GM12878 (cell line): ENCODE data around the gene PLK5. TPM values are rescaled to one million over a fixed set of nuclear protein-coding genes. Genes with fewer than 3 reads are reported as not detected.
A peak's percentile ranks its signal among the peaks of the same experiment; 100 is the strongest.

Source experiments
- CBFB ChIP-seq: IDR thresholded peaks from 2 replicates; pipeline ENCODE4 v1.6.1; 2016; ENCODE audit warnings: antibody characterized with exemption, low read depth
- CEBPB ChIP-seq, 2 experiments: fragments of 150-350 bp in 1 of 2; IDR thresholded peaks; 2 replicates each; pipeline ENCODE4 v1.6.1; 2012 to 2014; ENCODE audit warnings: low read depth in 2 of 2, low read length in 2 of 2, borderline replicate concordance in 1 of 2, inconsistent platforms in 1 of 2
- CHD2 ChIP-seq: IDR thresholded peaks from 2 replicates; pipeline ENCODE4 v1.6.1; 2011; ENCODE audit warnings: low read depth, low read length, improper control_type of control experiment, borderline replicate concordance
- CHD4 ChIP-seq: fragments of 200-600 bp; sonication (generic); IDR thresholded peaks from 2 replicates; pipeline ENCODE4 v1.6.1; 2016; ENCODE audit warnings: mild to moderate bottlenecking
- CREM ChIP-seq: IDR thresholded peaks from 2 replicates; pipeline ENCODE4 v1.6.1; 2014; ENCODE audit warnings: antibody characterized with exemption, low read depth
- ETV6 ChIP-seq, 2 experiments: fragments of 450-650 bp in 1 of 2; IDR thresholded peaks in 1 of 2; conservative IDR thresholded peaks in 1 of 2; 2 replicates each; pipeline ENCODE4 v1.6.1; 2014; ENCODE audit warnings: antibody characterized with exemption in 1 of 2, borderline replicate concordance in 1 of 2, low read depth in 1 of 2, mild to moderate bottlenecking in 1 of 2, moderate library complexity in 1 of 2
- GATAD2B ChIP-seq: fragments of 450-650 bp; conservative IDR thresholded peaks from 2 replicates; pipeline ENCODE4 v1.6.1; 2017; ENCODE audit warnings: low read depth, mild to moderate bottlenecking, moderate library complexity
- HDAC2 ChIP-seq: fragments of 200-600 bp; sonication (generic); IDR thresholded peaks from 2 replicates; pipeline ENCODE4 v1.6.1; 2017
- JUND ChIP-seq: IDR thresholded peaks from 2 replicates; pipeline ENCODE4 v1.6.1; 2012; ENCODE audit warnings: low read depth, mild to moderate bottlenecking, low read length, improper control_type of control experiment, moderate library complexity
- NBN ChIP-seq: fragments of 450-650 bp; IDR thresholded peaks from 2 replicates; pipeline ENCODE4 v1.6.1; 2016
- PAX5 ChIP-seq: IDR thresholded peaks from 2 replicates; pipeline ENCODE4 v1.6.1; 2011; ENCODE audit warnings: low read depth, low read length, borderline replicate concordance
- POU2F2 ChIP-seq: IDR thresholded peaks from 3 replicates; pipeline ENCODE4 v1.6.1; 2011; ENCODE audit warnings: low read depth, mild to moderate bottlenecking, low read length, borderline replicate concordance
- RAD51 ChIP-seq: fragments of 450-650 bp; IDR thresholded peaks from 2 replicates; pipeline ENCODE4 v1.6.1; 2016; ENCODE audit warnings: moderate library complexity, mild to moderate bottlenecking, inconsistent platforms
- SREBF1 ChIP-seq: IDR thresholded peaks from 2 replicates; pipeline ENCODE4 v1.6.1; 2012; ENCODE audit warnings: mild to moderate bottlenecking, low read length
- SREBF2 ChIP-seq: IDR thresholded peaks from 2 replicates; pipeline ENCODE4 v1.6.1; 2012; ENCODE audit warnings: mild to moderate bottlenecking, low read length
- TARDBP ChIP-seq: IDR thresholded peaks from 2 replicates; pipeline ENCODE4 v1.6.1; 2016; ENCODE audit warnings: borderline replicate concordance
- TCF7 ChIP-seq: IDR thresholded peaks from 2 replicates; pipeline ENCODE4 v1.6.1; 2014; ENCODE audit warnings: antibody characterized with exemption, borderline replicate concordance
- ZNF207 ChIP-seq: fragments of 450-650 bp; IDR thresholded peaks from 2 replicates; pipeline ENCODE4 v1.6.1; 2014; ENCODE audit warnings: antibody characterized with exemption, mild to moderate bottlenecking, borderline replicate concordance
- polyA plus RNA-seq, 11 experiments: library from polyadenylated mRNA; depleted of rRNA in 4 of 11; unstranded in 6 of 11; stranded (reverse) in 5 of 11; fragments of >200 nt; fragmentation: Nextera tagmentation in 4 of 11; fragmentation: Illumina TruSeq in 1 of 11; extraction: Ambion mirVana in 4 of 11; extraction: Trizol in 1 of 11; gene quantifications; 1 replicate in 1 of 11; 2 replicates in 10 of 11; pipeline versions ENCODE4 v1.2.1 to v1.2.3, GENCODE V29; 2011 to 2016; ENCODE audit warnings: inconsistent platforms in 2 of 11, missing spikeins in 2 of 11, low read depth in 1 of 11
- total RNA-seq, 4 experiments: library from RNA; depleted of rRNA in 3 of 4; stranded (reverse); fragments of >200 nt in 3 of 4; fragmentation: Illumina TruSeq in 1 of 4; extraction: Trizol in 1 of 4; gene quantifications; 2 replicates each; pipeline versions ENCODE4 v1.2.1 to v1.2.3, GENCODE V29; 2013 to 2021
- TF ChIP-seq, protein P1 (sequence below): IDR thresholded peaks from 2 replicates; pipeline ENCODE4 v1.6.1; 2012; ENCODE audit warnings: mild to moderate bottlenecking, low read depth, low read length
- TF ChIP-seq, protein P2 (sequence below): IDR thresholded peaks from 2 replicates; pipeline ENCODE4 v1.6.1; 2012; ENCODE audit warnings: low read length, inconsistent platforms
- TF ChIP-seq, protein P3 (sequence below): fragments of 450-650 bp; IDR thresholded peaks from 2 replicates; pipeline ENCODE4 v1.6.1; 2014; ENCODE audit warnings: mild to moderate bottlenecking
- TF ChIP-seq, protein P4 (sequence below): fragments of 450-650 bp; IDR thresholded peaks from 2 replicates; pipeline ENCODE4 v1.6.1; 2017; ENCODE audit warnings: low read depth, mild to moderate bottlenecking, moderate library complexity

The PLK5 gene
- total and polyA plus RNA-seq, 10 of the 15 experiments (the other 5 are each of a cell fraction or from before 2014, with no cell fraction given) = 0.13 TPM; not detected in 9

DNA sequence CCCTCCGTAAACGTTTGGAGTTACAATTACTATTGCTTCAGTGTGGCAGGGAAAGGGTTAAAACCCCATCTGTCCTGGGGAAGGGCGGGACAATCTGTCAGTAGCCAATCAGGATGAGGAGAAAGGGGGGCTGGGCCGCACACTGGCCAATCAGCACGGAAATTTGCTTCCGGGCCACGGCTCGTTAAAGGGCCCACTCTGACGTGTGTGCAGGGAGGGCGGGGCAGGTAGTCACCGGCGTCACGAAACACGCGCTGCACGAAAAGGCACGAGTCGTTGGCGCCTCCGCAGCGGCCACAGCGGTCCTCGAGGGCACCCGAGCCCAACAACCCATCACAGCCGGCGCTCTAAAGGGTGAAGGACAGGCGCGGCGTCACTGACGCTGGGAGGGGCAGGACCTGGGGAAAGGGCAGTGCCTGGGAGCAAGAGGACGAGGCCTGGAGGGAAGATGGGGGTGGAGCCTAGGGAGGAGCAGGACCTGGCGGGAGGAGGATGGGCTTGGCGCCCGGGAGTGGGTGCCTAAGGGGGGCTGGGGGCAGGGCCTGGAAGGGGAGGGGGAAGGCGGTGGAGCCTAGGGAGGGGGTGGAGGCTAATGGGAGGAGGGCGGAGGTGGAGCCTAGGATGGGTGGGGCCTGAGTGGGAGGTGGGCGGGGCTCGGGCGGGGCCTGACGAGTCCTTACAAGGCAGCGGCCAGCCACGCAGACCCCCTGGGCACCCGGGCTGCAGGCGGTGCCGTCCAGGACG lies 15.9 kb upstream of the PLK5 start (continued):
- peak; percentile 43; the same call in 1 of the 2 replicates for TF ChIP-seq CHD2
- TF ChIP-seq, protein P1, sequence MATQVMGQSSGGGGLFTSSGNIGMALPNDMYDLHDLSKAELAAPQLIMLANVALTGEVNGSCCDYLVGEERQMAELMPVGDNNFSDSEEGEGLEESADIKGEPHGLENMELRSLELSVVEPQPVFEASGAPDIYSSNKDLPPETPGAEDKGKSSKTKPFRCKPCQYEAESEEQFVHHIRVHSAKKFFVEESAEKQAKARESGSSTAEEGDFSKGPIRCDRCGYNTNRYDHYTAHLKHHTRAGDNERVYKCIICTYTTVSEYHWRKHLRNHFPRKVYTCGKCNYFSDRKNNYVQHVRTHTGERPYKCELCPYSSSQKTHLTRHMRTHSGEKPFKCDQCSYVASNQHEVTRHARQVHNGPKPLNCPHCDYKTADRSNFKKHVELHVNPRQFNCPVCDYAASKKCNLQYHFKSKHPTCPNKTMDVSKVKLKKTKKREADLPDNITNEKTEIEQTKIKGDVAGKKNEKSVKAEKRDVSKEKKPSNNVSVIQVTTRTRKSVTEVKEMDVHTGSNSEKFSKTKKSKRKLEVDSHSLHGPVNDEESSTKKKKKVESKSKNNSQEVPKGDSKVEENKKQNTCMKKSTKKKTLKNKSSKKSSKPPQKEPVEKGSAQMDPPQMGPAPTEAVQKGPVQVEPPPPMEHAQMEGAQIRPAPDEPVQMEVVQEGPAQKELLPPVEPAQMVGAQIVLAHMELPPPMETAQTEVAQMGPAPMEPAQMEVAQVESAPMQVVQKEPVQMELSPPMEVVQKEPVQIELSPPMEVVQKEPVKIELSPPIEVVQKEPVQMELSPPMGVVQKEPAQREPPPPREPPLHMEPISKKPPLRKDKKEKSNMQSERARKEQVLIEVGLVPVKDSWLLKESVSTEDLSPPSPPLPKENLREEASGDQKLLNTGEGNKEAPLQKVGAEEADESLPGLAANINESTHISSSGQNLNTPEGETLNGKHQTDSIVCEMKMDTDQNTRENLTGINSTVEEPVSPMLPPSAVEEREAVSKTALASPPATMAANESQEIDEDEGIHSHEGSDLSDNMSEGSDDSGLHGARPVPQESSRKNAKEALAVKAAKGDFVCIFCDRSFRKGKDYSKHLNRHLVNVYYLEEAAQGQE = no peak
- TF ChIP-seq GATAD2B = no peak
- TF ChIP-seq SREBF1 = no peak
- TF ChIP-seq NBN = no peak
- no peak for TF ChIP-seq RAD51
- TF ChIP-seq HDAC2 = no peak
- peak; percentile 11; the same call in 1 of the 2 replicates for TF ChIP-seq PAX5
- TF ChIP-seq CBFB = no peak
- no peak for TF ChIP-seq CEBPB (IDR thresholded peaks at IDR 0.05; ENCODE audit: borderline replicate concordance in 1 of 2, low read depth in 2 of 2, low read length in 2 of 2)
- TF ChIP-seq ETV6 (conservative IDR thresholded peaks at IDR 0.05 in 1 of 2, IDR thresholded peaks at IDR 0.05 in 1 of 2; ENCODE audit: borderline replicate concordance in 1 of 2, low read depth in 1 of 2) = no peak
- TF ChIP-seq CHD4 = no peak
- TF ChIP-seq, protein P2, sequence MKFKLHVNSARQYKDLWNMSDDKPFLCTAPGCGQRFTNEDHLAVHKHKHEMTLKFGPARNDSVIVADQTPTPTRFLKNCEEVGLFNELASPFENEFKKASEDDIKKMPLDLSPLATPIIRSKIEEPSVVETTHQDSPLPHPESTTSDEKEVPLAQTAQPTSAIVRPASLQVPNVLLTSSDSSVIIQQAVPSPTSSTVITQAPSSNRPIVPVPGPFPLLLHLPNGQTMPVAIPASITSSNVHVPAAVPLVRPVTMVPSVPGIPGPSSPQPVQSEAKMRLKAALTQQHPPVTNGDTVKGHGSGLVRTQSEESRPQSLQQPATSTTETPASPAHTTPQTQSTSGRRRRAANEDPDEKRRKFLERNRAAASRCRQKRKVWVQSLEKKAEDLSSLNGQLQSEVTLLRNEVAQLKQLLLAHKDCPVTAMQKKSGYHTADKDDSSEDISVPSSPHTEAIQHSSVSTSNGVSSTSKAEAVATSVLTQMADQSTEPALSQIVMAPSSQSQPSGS = no peak
- no peak for TF ChIP-seq TCF7
- no peak for TF ChIP-seq ZNF207
- TF ChIP-seq, protein P3, sequence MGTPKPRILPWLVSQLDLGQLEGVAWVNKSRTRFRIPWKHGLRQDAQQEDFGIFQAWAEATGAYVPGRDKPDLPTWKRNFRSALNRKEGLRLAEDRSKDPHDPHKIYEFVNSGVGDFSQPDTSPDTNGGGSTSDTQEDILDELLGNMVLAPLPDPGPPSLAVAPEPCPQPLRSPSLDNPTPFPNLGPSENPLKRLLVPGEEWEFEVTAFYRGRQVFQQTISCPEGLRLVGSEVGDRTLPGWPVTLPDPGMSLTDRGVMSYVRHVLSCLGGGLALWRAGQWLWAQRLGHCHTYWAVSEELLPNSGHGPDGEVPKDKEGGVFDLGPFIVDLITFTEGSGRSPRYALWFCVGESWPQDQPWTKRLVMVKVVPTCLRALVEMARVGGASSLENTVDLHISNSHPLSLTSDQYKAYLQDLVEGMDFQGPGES = 0 out of 2 replicates have a peak, but pooled peaks have one; percentile 55
- TF ChIP-seq JUND = no peak
- no peak for TF ChIP-seq POU2F2
- peak; percentile 81 for TF ChIP-seq CREM
- TF ChIP-seq TARDBP = no peak
- TF ChIP-seq, protein P4, sequence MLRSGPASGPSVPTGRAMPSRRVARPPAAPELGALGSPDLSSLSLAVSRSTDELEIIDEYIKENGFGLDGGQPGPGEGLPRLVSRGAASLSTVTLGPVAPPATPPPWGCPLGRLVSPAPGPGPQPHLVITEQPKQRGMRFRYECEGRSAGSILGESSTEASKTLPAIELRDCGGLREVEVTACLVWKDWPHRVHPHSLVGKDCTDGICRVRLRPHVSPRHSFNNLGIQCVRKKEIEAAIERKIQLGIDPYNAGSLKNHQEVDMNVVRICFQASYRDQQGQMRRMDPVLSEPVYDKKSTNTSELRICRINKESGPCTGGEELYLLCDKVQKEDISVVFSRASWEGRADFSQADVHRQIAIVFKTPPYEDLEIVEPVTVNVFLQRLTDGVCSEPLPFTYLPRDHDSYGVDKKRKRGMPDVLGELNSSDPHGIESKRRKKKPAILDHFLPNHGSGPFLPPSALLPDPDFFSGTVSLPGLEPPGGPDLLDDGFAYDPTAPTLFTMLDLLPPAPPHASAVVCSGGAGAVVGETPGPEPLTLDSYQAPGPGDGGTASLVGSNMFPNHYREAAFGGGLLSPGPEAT = peak; percentile 35; the same call in 1 of the 2 replicates
- no peak for TF ChIP-seq SREBF2
